ENCODE measurements around the gene LIN7B. TPM values are rescaled to one million over a fixed set of nuclear protein-coding genes. Genes with fewer than 3 reads are reported as not detected.

Gene LIN7B
- total RNA-seq, 1 donor from 2014 or later = 3.6 TPM

DNA sequence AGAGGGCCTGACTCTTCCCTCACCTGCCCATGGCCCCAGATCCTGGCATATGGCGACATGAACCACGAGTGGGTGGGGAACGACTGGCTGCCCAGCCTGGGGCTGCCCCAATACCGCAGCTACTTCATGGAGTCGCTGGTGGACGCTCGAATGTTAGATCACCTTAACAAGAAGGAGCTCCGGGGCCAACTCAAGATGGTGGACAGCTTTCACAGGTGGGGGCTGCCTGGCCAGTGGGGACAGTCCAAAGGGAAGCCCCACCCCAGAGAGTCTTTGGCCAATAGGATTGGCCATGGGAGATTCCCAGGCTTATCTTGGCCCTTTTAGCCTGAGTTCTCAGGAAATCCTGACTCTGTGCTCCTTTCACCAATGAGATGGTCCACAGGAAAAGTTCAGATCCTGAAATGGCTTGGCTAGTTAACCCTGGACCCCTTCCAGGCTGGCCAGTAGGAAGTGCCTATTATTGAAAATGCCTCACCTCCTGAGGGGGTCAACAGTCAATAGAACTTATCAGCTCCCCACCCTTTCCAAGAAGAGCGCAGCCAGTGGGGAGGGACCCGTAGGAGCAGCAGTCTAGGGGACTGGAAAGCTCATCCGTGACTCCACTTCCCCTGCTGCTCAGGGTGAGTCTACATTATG lies 34.0 kb downstream of the LIN7B start:
- ATAC-seq (ENCODE audit: low read depth) (no peak), DNase-seq (no peak)
- intact Hi-C loops (cut with micrococcal nuclease) = loop anchor here (5.0 kb wide), 1 partner anchor 59 kb away; no protein-coding TSS in a partner anchor
- TF ChIP-seq, protein P1, sequence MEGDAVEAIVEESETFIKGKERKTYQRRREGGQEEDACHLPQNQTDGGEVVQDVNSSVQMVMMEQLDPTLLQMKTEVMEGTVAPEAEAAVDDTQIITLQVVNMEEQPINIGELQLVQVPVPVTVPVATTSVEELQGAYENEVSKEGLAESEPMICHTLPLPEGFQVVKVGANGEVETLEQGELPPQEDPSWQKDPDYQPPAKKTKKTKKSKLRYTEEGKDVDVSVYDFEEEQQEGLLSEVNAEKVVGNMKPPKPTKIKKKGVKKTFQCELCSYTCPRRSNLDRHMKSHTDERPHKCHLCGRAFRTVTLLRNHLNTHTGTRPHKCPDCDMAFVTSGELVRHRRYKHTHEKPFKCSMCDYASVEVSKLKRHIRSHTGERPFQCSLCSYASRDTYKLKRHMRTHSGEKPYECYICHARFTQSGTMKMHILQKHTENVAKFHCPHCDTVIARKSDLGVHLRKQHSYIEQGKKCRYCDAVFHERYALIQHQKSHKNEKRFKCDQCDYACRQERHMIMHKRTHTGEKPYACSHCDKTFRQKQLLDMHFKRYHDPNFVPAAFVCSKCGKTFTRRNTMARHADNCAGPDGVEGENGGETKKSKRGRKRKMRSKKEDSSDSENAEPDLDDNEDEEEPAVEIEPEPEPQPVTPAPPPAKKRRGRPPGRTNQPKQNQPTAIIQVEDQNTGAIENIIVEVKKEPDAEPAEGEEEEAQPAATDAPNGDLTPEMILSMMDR (IDR thresholded peaks at IDR 0.05) = no peak
- ChIA-PET CTCF (interaction anchor here (1.6 to 1.7 kb wide), 2 partner anchors 34 to 50 kb away, joined by 7 to 9 read pairs; partner anchors contain the start of gene LIN7B), POLR2A (interaction anchor here (1.1 to 1.7 kb wide), 2 partner anchors 15 to 274 kb away, joined by 3 read pairs; no protein-coding TSS in a partner anchor)
- H3K27ac Mint-ChIP-seq = no peak overlapping the region
- H3K36me3 Mint-ChIP-seq (ENCODE audit: low read depth) = no peaks in the 10 kb centered on the region
- peaks cover 43% of the 10 kb centered on the region for H3K27me3 Mint-ChIP-seq
- peaks cover 2% of the 10 kb centered on the region for H3K9me3 Mint-ChIP-seq
- H3K4me3 Mint-ChIP-seq = peak overlapping the region; percentile 42
- peaks cover 38% of the 10 kb centered on the region for H3K4me1 Mint-ChIP-seq

DNA sequence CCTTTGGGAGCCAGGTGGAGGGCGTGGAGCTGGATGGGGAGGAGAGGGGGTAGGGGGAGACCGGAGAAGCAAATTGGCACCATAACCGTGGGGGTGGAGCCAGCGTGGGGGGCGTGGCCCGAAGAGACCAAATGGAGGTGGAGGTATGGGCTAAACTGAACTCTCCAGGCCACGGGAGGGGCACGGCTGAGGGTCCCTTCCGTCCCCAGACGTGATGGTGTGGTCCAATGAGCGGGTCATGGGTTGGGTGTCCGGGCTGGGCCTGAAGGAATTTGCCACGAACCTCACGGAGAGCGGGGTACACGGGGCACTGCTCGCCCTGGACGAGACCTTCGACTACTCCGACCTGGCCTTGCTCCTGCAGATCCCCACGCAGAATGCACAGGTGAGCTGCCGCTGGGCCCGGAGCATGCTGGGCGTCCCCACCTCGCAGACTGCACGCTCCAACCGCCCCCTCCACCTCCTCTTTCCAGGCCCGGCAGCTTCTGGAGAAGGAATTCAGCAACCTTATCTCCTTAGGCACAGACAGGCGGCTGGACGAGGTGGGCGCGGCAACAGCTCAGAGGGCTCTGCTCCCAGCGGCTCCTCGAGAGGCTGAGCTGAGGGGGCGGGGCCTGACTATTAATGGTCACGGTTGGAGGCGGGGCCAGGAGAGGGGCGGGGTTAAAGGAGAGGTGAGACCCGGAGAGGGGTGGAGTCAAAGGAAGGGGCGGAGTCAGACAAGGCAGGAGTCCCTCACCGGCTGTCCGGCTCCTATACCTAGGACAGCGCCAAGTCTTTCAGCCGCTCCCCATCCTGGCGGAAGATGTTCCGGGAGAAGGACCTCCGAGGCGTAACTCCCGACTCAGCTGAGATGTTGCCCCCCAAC lies 34.8 kb downstream of the LIN7B start:
- Mint-ChIP-seq H3K27ac (no peak overlapping the region), H3K27me3 (peaks cover 50% of the 10 kb centered on the region), H3K9me3 (peaks cover 4% of the 10 kb centered on the region), H3K4me1 (peaks cover 37% of the 10 kb centered on the region), H3K4me3 (peak overlapping the region; percentile 82), H3K36me3 (ENCODE audit: low read depth) (no peaks in the 10 kb centered on the region)
- POLR2A ChIA-PET = interaction anchor here (0.5 to 1.7 kb wide), 4 partner anchors 16 to 1184 kb away, joined by 3 read pairs; no protein-coding TSS in a partner anchor
- intact Hi-C loops (cut with micrococcal nuclease) = loop anchor here (5.0 kb wide), 1 partner anchor 58 kb away; no protein-coding TSS in a partner anchor
- CTCF ChIA-PET = interaction anchor here (1.6 to 1.7 kb wide), 2 partner anchors 35 to 51 kb away, joined by 7 to 9 read pairs; partner anchors contain the start of gene LIN7B
- ATAC-seq (ENCODE audit: low read depth) (peak; percentile 66), DNase-seq (peak; percentile 72)
- TF ChIP-seq, protein P1 (IDR thresholded peaks at IDR 0.05) = no peak

DNA sequence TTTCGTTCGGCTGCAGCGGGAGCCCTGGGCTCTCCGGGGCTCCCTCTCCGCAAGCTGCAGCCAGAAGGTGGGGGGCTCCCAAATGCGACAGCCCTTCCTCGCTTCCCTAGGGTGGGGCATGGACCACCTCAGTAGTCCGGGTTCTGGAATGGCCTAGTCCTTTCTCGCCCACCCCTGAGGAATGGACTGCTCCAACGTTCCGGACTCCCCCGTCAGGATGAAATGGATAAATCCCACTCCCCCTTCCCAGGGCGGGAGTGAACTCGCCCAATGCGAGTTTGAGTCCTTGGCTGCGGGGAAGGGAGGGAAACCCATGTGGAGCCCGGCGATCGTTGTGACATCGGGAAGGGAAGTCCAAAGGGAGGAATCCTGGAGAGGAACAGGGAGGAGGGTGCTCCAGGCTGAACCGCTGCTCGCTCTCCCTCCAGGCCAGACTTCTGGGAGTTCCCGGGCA lies 35.5 kb downstream of the LIN7B start:
- DNase-seq (no peak), ATAC-seq (ENCODE audit: low read depth) (no peak)
- peaks cover 37% of the 10 kb centered on the region for H3K4me1 Mint-ChIP-seq
- peaks cover 54% of the 10 kb centered on the region for H3K27me3 Mint-ChIP-seq
- POLR2A ChIA-PET = interaction anchor here (0.5 to 1.7 kb wide), 3 partner anchors 16 to 275 kb away, joined by 3 read pairs; no protein-coding TSS in a partner anchor
- TF ChIP-seq, protein P1 (IDR thresholded peaks at IDR 0.05) = no peak
- H3K4me3 Mint-ChIP-seq = peak overlapping the region; percentile 82
- intact Hi-C loops (cut with micrococcal nuclease) = loop anchor here (5.0 kb wide), 1 partner anchor 58 kb away; no protein-coding TSS in a partner anchor
- no peaks in the 10 kb centered on the region for H3K36me3 Mint-ChIP-seq (ENCODE audit: low read depth)
- no peak overlapping the region for H3K27ac Mint-ChIP-seq
- CTCF ChIA-PET = interaction anchor here (1.6 to 1.7 kb wide), 2 partner anchors 36 to 52 kb away, joined by 7 to 9 read pairs; partner anchors contain the start of gene LIN7B
- peaks cover 10% of the 10 kb centered on the region for H3K9me3 Mint-ChIP-seq

DNA sequence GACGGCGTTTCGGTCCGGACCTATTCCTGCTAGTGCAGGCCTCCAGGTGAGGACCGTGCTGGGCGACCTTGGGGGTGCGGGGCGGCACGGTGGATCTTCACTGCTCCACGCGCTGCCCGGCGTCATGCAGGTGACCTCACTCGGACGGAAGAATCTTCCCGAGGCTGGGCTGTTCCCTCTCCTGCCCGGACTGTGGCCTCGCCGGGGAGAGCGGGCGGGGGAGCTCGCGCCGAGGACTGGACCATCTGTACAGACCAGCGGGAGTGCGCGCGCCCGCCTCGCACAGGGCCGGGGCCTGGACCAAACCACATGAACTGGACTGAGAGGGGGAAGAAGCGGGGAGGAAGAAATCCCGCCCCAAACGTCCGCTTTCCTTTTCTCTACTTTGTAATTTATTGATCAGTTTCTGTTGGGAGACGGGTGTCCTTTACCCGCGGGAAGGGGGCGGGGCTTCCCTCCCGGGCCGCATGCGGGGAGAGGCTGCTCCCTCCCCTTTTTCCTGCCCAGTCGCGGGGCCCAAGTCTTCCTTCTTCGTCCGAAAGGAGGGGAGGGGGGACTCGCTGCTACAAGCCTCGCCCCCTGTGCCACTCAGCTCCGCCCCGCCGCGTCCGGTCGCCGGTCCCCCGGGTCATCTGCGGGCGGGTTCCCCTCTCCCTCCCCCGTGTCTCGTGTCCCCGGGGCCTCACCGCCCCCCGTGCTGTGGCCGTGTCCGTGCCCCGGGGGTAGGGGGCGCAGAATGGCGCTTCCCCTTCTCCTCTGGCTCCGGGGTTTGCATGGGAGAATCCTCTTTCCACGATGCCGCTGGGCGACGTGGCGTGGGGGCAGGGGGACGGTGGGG lies 36.2 kb downstream of the LIN7B start:
- ChIA-PET CTCF (interaction anchor here (0.9 to 1.0 kb wide), 2 partner anchors 36 to 53 kb away, joined by 3 to 4 read pairs; partner anchors contain the start of gene LIN7B), POLR2A (interaction anchor here (0.6 to 1.7 kb wide), 4 partner anchors 17 to 636 kb away, joined by 3 to 6 read pairs (median 4); no protein-coding TSS in a partner anchor)
- Mint-ChIP-seq H3K4me3 (peak overlapping the region; percentile 82), H3K9me3 (peaks cover 10% of the 10 kb centered on the region), H3K27me3 (peaks cover 56% of the 10 kb centered on the region), H3K36me3 (ENCODE audit: low read depth) (no peaks in the 10 kb centered on the region), H3K27ac (no peak overlapping the region), H3K4me1 (peaks cover 37% of the 10 kb centered on the region)
- ATAC-seq (ENCODE audit: low read depth) = peak; percentile 38
- TF ChIP-seq, protein P1 (IDR thresholded peaks at IDR 0.05) = no peak
- peak; percentile 44 for DNase-seq
- intact Hi-C loops (cut with micrococcal nuclease) = no loop called here

Data from activated B cell treated with CpG ODN at 0.5 μM for 24 hours (primary cell).